ENCODE results near the gene NIM1K. TPM values are rescaled to one million over a fixed set of nuclear protein-coding genes. Genes with fewer than 3 reads are reported as not detected.

NIM1K gene
- total and polyA plus RNA-seq, 2 donors (not counting 3 experiments of a cell fraction or from before 2014, with no cell fraction given), result 0.04 to 0.49 TPM

- DNase-seq (ENCODE audit: low read depth, low spot score) (no peak), FAIRE-seq (no peak)
- Histone ChIP-seq H2AFZ (ENCODE audit: low read depth, low read length) (no peak overlapping the region), H3K9me1 (replicated peaks; ENCODE audit: control insufficient read depth, extremely low read depth, insufficient read depth, low read length) (no peaks in the 10 kb centered on the region), H3K9me3 (replicated peaks; ENCODE audit: control insufficient read depth, insufficient read depth, low read length) (no peaks in the 10 kb centered on the region), H3K27me3 (ENCODE audit: control insufficient read depth in 2 of 2, insufficient read depth in 2 of 2, low read length in 2 of 2) (no peaks in the 10 kb centered on the region), H3K4me3 (replicated peaks in 1 of 3; ENCODE audit: insufficient read depth in 1 of 3, low read depth in 1 of 3, low read length in 3 of 3) (no peak overlapping the region), H4K20me1 (replicated peaks; ENCODE audit: control insufficient read depth, extremely low read depth, insufficient read depth, low read length) (peaks cover 2% of the 10 kb centered on the region), H3K4me1 (ENCODE audit: control insufficient read depth, extremely low read depth, insufficient read depth, low read length) (peaks cover 11% of the 10 kb centered on the region), H3K79me2 (ENCODE audit: control insufficient read depth, insufficient read depth, low read length) (peaks cover 6% of the 10 kb centered on the region), H3K9ac (replicated peaks; ENCODE audit: extremely low read depth, insufficient read depth, low read length) (no peak overlapping the region), H3K27ac (ENCODE audit: insufficient read depth, low read depth, low read length) (no peak overlapping the region), H3K4me2 (ENCODE audit: insufficient read depth, low read length) (no peak overlapping the region), H3K36me3 (ENCODE audit: control insufficient read depth in 2 of 2, extremely low read depth in 1 of 2, insufficient read depth in 2 of 2, low read length in 2 of 2) (peaks cover 6 to 10% of the 10 kb centered on the region in 2 experiments)
- intact Hi-C loops (cut with micrococcal nuclease), result no loop called here
- no TSS peak for BruUV-seq (replicated peaks)
- dilution Hi-C loops (cut with MboI; ENCODE audit: extremely low pct_ligation_motif_present, low sequenced_read_pairs), result no loop called here
- TF ChIP-seq MAX (IDR thresholded peaks at IDR 0.05; ENCODE audit: insufficient read depth, insufficient read length) (no peak), GATA2 (IDR thresholded peaks at IDR 0.05; ENCODE audit: insufficient read depth, insufficient read length, low read depth, low read length) (no peak), JUN (IDR thresholded peaks at IDR 0.05; ENCODE audit: borderline replicate concordance, insufficient read depth, insufficient read length, low read depth) (no peak)
- ChIA-PET POLR2A (no interaction called here), CTCF (no interaction called here)
Observed at GRCh38 chr5:43165323-43165722, 26.7 kb upstream of the NIM1K start.

DNA sequence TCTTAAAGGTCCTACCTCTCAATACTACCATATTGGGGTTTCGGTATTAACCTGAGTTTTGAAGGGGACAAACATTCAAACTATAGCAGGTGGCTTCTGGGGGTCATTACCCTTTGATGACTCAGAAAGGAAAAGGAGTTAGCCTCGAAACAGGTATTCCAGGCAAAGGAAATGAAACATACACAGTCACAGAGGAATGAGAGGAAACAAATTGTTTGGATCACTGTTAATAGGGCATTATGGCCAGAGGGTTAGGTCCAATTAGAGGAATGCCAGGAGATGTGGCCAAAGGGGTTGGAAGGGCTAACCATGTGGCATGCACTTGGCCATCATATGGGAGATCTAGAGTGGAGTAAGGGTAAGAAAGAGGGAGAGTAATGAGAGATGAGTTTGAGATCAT, 23.9 kb upstream of the NIM1K start:
- intact Hi-C loops (cut with micrococcal nuclease) (no loop called here), dilution Hi-C loops (cut with MboI; ENCODE audit: extremely low pct_ligation_motif_present, low sequenced_read_pairs) (no loop called here)
- peaks cover 2% of the 10 kb centered on the region for H4K20me1 ChIP-seq (replicated peaks; ENCODE audit: control insufficient read depth, extremely low read depth, insufficient read depth, low read length)
- no peak overlapping the region for H3K9ac ChIP-seq (replicated peaks; ENCODE audit: extremely low read depth, insufficient read depth, low read length)
- H3K27ac ChIP-seq (ENCODE audit: insufficient read depth, low read depth, low read length), result no peak overlapping the region
- TF ChIP-seq CTCF (IDR thresholded peaks at IDR 0.05; ENCODE audit: extremely low read depth in 1 of 2, insufficient read depth in 1 of 2, low read depth in 1 of 2, low read length in 2 of 2), result no peak
- peak; percentile 61 for TF ChIP-seq FOS (IDR thresholded peaks at IDR 0.05; ENCODE audit: borderline replicate concordance, insufficient read depth, low read length)
- no peak for TF ChIP-seq POLR2A (IDR thresholded peaks at IDR 0.05; ENCODE audit: low read depth, low read length)
- H3K4me2 ChIP-seq (ENCODE audit: insufficient read depth, low read length), result no peak overlapping the region
- H3K27me3 ChIP-seq (ENCODE audit: control insufficient read depth in 2 of 2, insufficient read depth in 2 of 2, low read length in 2 of 2), result no peaks in the 10 kb centered on the region
- peaks cover 2 to 11% of the 10 kb centered on the region in 2 experiments for H3K36me3 ChIP-seq (ENCODE audit: control insufficient read depth in 2 of 2, extremely low read depth in 1 of 2, insufficient read depth in 2 of 2, low read length in 2 of 2)
- peaks cover 11% of the 10 kb centered on the region for H3K4me1 ChIP-seq (ENCODE audit: control insufficient read depth, extremely low read depth, insufficient read depth, low read length)
- no peaks in the 10 kb centered on the region for H3K9me1 ChIP-seq (replicated peaks; ENCODE audit: control insufficient read depth, extremely low read depth, insufficient read depth, low read length)
- H3K4me3 ChIP-seq (replicated peaks in 1 of 3; ENCODE audit: insufficient read depth in 1 of 3, low read depth in 1 of 3, low read length in 3 of 3), result no peak overlapping the region
- peaks cover 6% of the 10 kb centered on the region for H3K79me2 ChIP-seq (ENCODE audit: control insufficient read depth, insufficient read depth, low read length)
- POLR2A ChIA-PET, result no interaction called here
- DNase-seq (ENCODE audit: low read depth, low spot score), result peak; percentile 20
- no peaks in the 10 kb centered on the region for H3K9me3 ChIP-seq (replicated peaks; ENCODE audit: control insufficient read depth, insufficient read depth, low read length)
- no peak for FAIRE-seq
- no peak overlapping the region for H2AFZ ChIP-seq (ENCODE audit: low read depth, low read length)
- CTCF ChIA-PET, result interaction anchor here (0.7 to 0.8 kb wide), 2 partner anchors 24 to 222 kb away, joined by 3 to 4 read pairs; no protein-coding TSS in a partner anchor
- no TSS peak for BruUV-seq (replicated peaks)
